GM12878 (cell line): ENCODE data around the gene NKX6-1.

ENCODE experiments used
- CREM ChIP-seq: IDR thresholded peaks from 2 replicates; pipeline ENCODE4 v1.6.1; 2014; ENCODE audit warnings: antibody characterized with exemption, low read depth
- EZH2 ChIP-seq: IDR thresholded peaks from 2 replicates; pipeline ENCODE4 v1.6.1; 2012; ENCODE audit warnings: low read depth, mild to moderate bottlenecking, control low read depth, inconsistent platforms, low read length, borderline replicate concordance; ENCODE audit not compliant: control insufficient read depth
- FOXM1 ChIP-seq: IDR thresholded peaks from 2 replicates; pipeline ENCODE4 v1.6.1; 2012; ENCODE audit warnings: low read depth, mild to moderate bottlenecking, inconsistent platforms, low read length, moderate library complexity
- MXI1 ChIP-seq: fragments of 150-350 bp; IDR thresholded peaks from 2 replicates; pipeline ENCODE4 v1.6.1; 2011; ENCODE audit warnings: low read depth, mild to moderate bottlenecking, inconsistent platforms, low read length, improper control_type of control experiment
- POLR2A ChIP-seq: IDR thresholded peaks from 2 replicates; pipeline ENCODE4 v1.6.1; 2011; ENCODE audit warnings: low read depth, mild to moderate bottlenecking, low read length
- POLR2AphosphoS2 ChIP-seq: IDR thresholded peaks from 2 replicates; pipeline ENCODE4 v1.6.1; 2011; ENCODE audit warnings: low read depth, mild to moderate bottlenecking, low read length, improper control_type of control experiment, moderate library complexity
- RFX5 ChIP-seq: IDR thresholded peaks from 2 replicates; pipeline ENCODE4 v1.6.1; 2011; ENCODE audit warnings: low read depth, low read length, improper control_type of control experiment
- WRNIP1 ChIP-seq: IDR thresholded peaks from 2 replicates; pipeline ENCODE4 v1.6.1; 2011; ENCODE audit warnings: low read depth, low read length, improper control_type of control experiment, borderline replicate concordance
- TF ChIP-seq, protein P1 (sequence below): IDR thresholded peaks from 2 replicates; pipeline ENCODE4 v1.6.1; 2012; ENCODE audit warnings: low read depth, low read length, improper control_type of control experiment
- TF ChIP-seq, protein P2 (sequence below): IDR thresholded peaks from 2 replicates; pipeline ENCODE4 v1.6.1; 2012; ENCODE audit warnings: low read depth, low read length, improper control_type of control experiment
- TF ChIP-seq, protein P3 (sequence below): fragments of 450-650 bp; formaldehyde crosslinking; IDR thresholded peaks from 2 replicates; pipeline ENCODE4 v1.5.0; 2022; ENCODE audit warnings: mild to moderate bottlenecking, missing genetic modification characterization
- TF ChIP-seq, protein P4 (sequence below): IDR thresholded peaks from 2 replicates; pipeline ENCODE4 v1.6.1; 2012; ENCODE audit warnings: improper control_type of control experiment, low read depth, low read length; ENCODE audit not compliant: insufficient replicate concordance

DNA sequence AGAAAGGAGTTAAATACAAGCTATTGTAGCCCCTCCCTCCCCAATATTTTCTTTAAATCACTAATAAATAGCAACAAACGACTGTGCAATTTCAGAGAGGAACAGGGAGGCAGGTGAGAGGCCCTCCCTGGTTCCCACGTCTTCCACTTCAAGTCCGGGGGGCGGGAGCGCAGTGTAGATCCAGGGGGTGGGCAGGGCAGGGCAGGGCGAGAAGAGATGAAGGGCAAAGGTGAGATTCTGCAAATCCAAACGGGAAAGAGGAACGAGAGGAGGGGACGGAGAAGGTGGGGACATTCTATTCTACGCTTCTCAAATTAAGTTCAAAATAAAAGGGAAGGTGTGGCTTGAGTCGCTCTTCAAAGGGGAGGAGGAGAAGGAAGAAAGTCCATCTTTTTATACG is 6.8 kb downstream of the NKX6-1 start:
- TF ChIP-seq EZH2 (no peak), POLR2A (no peak), CREM (no peak), MXI1 (no peak), POLR2AphosphoS2 (no peak), FOXM1 (no peak), WRNIP1 (no peak), RFX5 (no peak)
- TF ChIP-seq, protein P1, sequence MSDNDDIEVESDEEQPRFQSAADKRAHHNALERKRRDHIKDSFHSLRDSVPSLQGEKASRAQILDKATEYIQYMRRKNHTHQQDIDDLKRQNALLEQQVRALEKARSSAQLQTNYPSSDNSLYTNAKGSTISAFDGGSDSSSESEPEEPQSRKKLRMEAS: no peak
- TF ChIP-seq, protein P2, sequence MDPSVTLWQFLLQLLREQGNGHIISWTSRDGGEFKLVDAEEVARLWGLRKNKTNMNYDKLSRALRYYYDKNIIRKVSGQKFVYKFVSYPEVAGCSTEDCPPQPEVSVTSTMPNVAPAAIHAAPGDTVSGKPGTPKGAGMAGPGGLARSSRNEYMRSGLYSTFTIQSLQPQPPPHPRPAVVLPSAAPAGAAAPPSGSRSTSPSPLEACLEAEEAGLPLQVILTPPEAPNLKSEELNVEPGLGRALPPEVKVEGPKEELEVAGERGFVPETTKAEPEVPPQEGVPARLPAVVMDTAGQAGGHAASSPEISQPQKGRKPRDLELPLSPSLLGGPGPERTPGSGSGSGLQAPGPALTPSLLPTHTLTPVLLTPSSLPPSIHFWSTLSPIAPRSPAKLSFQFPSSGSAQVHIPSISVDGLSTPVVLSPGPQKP: no peak
- TF ChIP-seq, protein P3, sequence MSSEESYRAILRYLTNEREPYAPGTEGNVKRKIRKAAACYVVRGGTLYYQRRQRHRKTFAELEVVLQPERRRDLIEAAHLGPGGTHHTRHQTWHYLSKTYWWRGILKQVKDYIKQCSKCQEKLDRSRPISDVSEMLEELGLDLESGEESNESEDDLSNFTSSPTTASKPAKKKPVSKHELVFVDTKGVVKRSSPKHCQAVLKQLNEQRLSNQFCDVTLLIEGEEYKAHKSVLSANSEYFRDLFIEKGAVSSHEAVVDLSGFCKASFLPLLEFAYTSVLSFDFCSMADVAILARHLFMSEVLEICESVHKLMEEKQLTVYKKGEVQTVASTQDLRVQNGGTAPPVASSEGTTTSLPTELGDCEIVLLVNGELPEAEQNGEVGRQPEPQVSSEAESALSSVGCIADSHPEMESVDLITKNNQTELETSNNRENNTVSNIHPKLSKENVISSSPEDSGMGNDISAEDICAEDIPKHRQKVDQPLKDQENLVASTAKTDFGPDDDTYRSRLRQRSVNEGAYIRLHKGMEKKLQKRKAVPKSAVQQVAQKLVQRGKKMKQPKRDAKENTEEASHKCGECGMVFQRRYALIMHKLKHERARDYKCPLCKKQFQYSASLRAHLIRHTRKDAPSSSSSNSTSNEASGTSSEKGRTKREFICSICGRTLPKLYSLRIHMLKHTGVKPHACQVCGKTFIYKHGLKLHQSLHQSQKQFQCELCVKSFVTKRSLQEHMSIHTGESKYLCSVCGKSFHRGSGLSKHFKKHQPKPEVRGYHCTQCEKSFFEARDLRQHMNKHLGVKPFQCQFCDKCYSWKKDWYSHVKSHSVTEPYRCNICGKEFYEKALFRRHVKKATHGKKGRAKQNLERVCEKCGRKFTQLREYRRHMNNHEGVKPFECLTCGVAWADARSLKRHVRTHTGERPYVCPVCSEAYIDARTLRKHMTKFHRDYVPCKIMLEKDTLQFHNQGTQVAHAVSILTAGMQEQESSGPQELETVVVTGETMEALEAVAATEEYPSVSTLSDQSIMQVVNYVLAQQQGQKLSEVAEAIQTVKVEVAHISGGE (CRISPR knock-in tag): no peak
- TF ChIP-seq, protein P4, sequence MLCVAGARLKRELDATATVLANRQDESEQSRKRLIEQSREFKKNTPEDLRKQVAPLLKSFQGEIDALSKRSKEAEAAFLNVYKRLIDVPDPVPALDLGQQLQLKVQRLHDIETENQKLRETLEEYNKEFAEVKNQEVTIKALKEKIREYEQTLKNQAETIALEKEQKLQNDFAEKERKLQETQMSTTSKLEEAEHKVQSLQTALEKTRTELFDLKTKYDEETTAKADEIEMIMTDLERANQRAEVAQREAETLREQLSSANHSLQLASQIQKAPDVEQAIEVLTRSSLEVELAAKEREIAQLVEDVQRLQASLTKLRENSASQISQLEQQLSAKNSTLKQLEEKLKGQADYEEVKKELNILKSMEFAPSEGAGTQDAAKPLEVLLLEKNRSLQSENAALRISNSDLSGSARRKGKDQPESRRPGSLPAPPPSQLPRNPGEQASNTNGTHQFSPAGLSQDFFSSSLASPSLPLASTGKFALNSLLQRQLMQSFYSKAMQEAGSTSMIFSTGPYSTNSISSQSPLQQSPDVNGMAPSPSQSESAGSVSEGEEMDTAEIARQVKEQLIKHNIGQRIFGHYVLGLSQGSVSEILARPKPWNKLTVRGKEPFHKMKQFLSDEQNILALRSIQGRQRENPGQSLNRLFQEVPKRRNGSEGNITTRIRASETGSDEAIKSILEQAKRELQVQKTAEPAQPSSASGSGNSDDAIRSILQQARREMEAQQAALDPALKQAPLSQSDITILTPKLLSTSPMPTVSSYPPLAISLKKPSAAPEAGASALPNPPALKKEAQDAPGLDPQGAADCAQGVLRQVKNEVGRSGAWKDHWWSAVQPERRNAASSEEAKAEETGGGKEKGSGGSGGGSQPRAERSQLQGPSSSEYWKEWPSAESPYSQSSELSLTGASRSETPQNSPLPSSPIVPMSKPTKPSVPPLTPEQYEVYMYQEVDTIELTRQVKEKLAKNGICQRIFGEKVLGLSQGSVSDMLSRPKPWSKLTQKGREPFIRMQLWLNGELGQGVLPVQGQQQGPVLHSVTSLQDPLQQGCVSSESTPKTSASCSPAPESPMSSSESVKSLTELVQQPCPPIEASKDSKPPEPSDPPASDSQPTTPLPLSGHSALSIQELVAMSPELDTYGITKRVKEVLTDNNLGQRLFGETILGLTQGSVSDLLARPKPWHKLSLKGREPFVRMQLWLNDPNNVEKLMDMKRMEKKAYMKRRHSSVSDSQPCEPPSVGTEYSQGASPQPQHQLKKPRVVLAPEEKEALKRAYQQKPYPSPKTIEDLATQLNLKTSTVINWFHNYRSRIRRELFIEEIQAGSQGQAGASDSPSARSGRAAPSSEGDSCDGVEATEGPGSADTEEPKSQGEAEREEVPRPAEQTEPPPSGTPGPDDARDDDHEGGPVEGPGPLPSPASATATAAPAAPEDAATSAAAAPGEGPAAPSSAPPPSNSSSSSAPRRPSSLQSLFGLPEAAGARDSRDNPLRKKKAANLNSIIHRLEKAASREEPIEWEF: no peak
